Thymus (tissue), 11 donors: Measurements from ENCODE around the gene ZBTB37. TPM values are rescaled to one million over a fixed set of nuclear protein-coding genes. Genes with fewer than 3 reads are reported as not detected.

Experiments
- DNase-seq, 9 donors: peaks; one replicate each; pipeline ENCODE4 v3.0.0-alpha.2; 2013; ENCODE audit warnings: low spot score in 9 of 9, low read depth in 6 of 9, missing footprints in 1 of 9
- H3K27ac ChIP-seq, 2 donors: one replicate each; pipeline ENCODE4 v1.5.1; 2013; ENCODE audit warnings: control low read depth in 1 of 2, low read depth in 1 of 2, low read length in 1 of 2, mild to moderate bottlenecking in 1 of 2, moderate library complexity in 1 of 2
- H3K27me3 ChIP-seq, 2 donors: one replicate each; pipeline ENCODE4 v1.5.1; 2013; ENCODE audit warnings: low read length in 1 of 2; ENCODE audit not compliant: control insufficient read depth in 2 of 2, insufficient read depth in 1 of 2
- H3K36me3 ChIP-seq, 2 donors: one replicate each; pipeline ENCODE4 v1.5.1; 2013; ENCODE audit warnings: low read length in 1 of 2, mild to moderate bottlenecking in 1 of 2, moderate library complexity in 1 of 2; ENCODE audit not compliant: control insufficient read depth in 2 of 2, insufficient read depth in 2 of 2
- H3K4me1 ChIP-seq, 2 donors: one replicate each; pipeline ENCODE4 v1.5.1; 2013; ENCODE audit warnings: low read length in 2 of 2; ENCODE audit not compliant: control insufficient read depth in 2 of 2, insufficient read depth in 2 of 2
- H3K4me3 ChIP-seq, 2 donors: one replicate each; pipeline ENCODE4 v1.5.1; 2013; ENCODE audit warnings: low read length in 2 of 2, control low read depth in 1 of 2, mild to moderate bottlenecking in 1 of 2
- H3K9me3 ChIP-seq, 2 donors: one replicate each; pipeline ENCODE4 v1.5.1; 2013; ENCODE audit warnings: low read length in 1 of 2, mild to moderate bottlenecking in 1 of 2; ENCODE audit not compliant: control insufficient read depth in 2 of 2, insufficient read depth in 1 of 2
- WGBS: extraction: QIAGEN DNeasy Blood & Tissue Kit; methylation state at CpG from one replicate; pipeline ENCODE4 v1.1.7; 2013; 5-methylcytosine and 5-hydroxymethylcytosine counted together
- polyA plus RNA-seq: library from polyadenylated mRNA; stranded (reverse); fragments of 200-250 nt; gene quantifications from one replicate; pipeline ENCODE4 v1.2.3, GENCODE V29; 2013
- total RNA-seq: library from RNA; stranded (reverse); fragments of 120-200 nt; gene quantifications from one replicate; pipeline ENCODE4 v1.2.4, GENCODE V29; 2013
- donor health status: healthy.

ZBTB37 gene
- total and polyA plus RNA-seq, 2 donors: 4.1 to 4.7 TPM

DNA sequence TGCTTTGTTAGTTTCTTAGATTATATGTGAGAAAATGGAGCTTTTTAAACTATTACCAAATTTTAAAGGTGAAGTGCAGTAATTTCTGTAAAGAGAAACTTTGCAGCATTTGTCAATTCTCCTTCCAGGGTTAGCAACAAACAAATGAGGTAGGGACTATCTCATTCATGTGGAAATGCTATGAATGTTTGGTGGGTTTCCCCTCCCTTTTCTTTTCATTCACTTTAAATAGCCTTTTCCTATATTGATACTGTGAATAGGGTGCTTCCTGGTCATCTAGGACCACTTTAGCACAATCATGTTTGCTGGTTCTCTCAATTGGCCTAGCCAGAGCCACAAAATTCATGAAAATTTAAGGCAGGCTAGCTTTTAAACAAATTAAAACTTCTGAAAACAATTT, 20.6 kb downstream of the ZBTB37 start:
- H3K4me1 ChIP-seq: no peaks in the 10 kb centered on the region
- H3K36me3 ChIP-seq: peaks cover 11 to 12% of the 10 kb centered on the region in 2 donors
- no peaks in the 10 kb centered on the region for H3K9me3 ChIP-seq
- no peak overlapping the region for H3K27ac ChIP-seq
- DNase-seq: no peak
- H3K27me3 ChIP-seq: no peaks in the 10 kb centered on the region
- no peak overlapping the region for H3K4me3 ChIP-seq

DNA sequence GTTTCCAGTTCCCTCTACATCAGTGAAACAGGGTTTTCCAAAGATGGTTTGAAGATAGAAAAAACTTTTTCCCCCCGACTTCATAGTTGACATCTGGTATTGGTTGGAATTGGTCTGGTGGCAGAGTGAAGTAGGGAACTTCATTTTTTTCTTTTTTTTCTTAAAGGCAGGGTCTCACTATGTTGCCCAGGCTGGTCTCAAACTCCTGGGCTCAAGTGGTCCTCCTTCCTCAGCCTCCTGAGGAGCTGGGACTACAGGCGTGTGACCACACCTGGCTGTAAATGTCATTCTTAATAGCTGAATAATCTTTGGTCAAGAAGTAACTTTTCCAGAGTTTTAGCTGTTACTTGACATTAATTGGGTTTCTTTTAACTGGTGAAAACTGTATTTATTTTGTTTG, 21.7 kb downstream of the ZBTB37 start:
- H3K9me3 ChIP-seq: no peaks in the 10 kb centered on the region
- WGBS: 98% methylated on average over 2 of the region's 2 CpGs
- no peaks in the 10 kb centered on the region for H3K4me1 ChIP-seq
- peaks cover 11 to 12% of the 10 kb centered on the region in 2 donors for H3K36me3 ChIP-seq
- no peaks in the 10 kb centered on the region for H3K27me3 ChIP-seq
- no peak overlapping the region for H3K4me3 ChIP-seq
- no peak overlapping the region for H3K27ac ChIP-seq
- DNase-seq: no peak

DNA sequence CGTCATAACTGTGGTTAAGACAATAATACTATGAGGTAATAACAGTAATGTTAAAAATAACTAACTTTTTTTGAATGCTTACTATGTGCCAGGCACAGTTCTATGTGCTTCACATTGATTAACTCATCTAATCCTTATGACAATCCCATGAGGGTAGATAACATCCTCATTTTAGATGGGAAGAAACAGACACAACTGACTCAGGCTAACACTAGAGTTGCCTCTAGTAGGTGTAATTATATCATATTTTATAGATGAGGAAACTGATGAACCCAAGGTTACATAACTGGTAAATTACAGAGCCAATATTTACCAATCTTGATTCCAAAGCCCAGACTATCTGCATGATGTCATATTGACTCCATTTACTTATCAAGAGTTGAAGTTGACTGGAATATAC, 25.4 kb downstream of the ZBTB37 start:
- Histone ChIP-seq H3K36me3 (no peaks in the 10 kb centered on the region), H3K27ac (no peak overlapping the region), H3K27me3 (no peaks in the 10 kb centered on the region), H3K4me1 (no peaks in the 10 kb centered on the region), H3K9me3 (no peaks in the 10 kb centered on the region), H3K4me3 (no peak overlapping the region)
- DNase-seq: no peak
- WGBS: 99% methylated on average over 1 of the region's 1 CpG

DNA sequence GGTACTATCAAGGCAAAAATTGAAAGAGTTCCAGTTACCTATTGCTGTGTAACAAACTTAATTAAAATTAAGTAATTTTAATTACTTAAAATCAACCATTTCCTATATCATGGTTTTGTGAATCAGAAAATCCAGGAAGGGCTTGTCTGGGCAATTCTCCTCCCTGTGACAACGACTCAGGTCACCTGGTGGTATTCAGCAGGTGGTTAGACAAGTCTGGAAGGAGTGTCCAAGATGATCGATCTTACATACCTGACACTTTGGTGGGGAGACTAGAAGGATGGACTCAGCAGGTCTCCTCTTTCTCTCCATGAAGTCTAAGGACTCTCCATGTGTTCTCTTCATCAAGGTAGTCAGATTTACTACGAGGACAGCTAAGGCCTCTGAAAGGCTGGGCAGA, 26.0 kb downstream of the ZBTB37 start:
- WGBS: 81% methylated on average over 3 of the region's 3 CpGs
- no peak for DNase-seq
- H3K27me3 ChIP-seq: no peaks in the 10 kb centered on the region
- H3K9me3 ChIP-seq: no peaks in the 10 kb centered on the region
- H3K27ac ChIP-seq: no peak overlapping the region
- no peaks in the 10 kb centered on the region for H3K36me3 ChIP-seq
- H3K4me1 ChIP-seq: no peaks in the 10 kb centered on the region
- no peak overlapping the region for H3K4me3 ChIP-seq

DNA sequence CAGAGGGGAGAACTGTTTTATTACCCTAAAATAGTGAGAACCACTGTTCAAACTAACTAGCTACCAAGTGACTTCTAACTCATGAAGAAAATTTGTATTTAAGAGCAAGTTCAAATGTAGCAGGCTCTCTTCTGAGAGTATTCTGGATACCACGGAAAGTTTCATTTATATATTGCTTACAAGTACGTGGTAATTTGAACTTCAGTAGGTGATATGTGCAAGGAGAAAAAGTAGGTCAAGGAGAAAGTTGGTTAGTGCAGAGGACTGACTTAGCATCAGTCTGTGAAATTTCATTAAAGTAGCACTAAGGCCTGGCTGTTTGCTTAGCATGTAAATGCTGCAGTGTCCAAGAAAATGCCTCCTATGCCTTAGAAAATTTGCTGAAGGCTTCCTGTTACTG, 32.2 kb downstream of the ZBTB37 start:
- 92% methylated on average over 2 of the region's 2 CpGs for WGBS
- no peaks in the 10 kb centered on the region for H3K4me1 ChIP-seq
- H3K27me3 ChIP-seq: no peaks in the 10 kb centered on the region
- no peak overlapping the region for H3K4me3 ChIP-seq
- H3K27ac ChIP-seq: no peak overlapping the region
- no peaks in the 10 kb centered on the region for H3K9me3 ChIP-seq
- DNase-seq: no peak
- H3K36me3 ChIP-seq: peaks cover 0 to 3% of the 10 kb centered on the region in 2 donors

DNA sequence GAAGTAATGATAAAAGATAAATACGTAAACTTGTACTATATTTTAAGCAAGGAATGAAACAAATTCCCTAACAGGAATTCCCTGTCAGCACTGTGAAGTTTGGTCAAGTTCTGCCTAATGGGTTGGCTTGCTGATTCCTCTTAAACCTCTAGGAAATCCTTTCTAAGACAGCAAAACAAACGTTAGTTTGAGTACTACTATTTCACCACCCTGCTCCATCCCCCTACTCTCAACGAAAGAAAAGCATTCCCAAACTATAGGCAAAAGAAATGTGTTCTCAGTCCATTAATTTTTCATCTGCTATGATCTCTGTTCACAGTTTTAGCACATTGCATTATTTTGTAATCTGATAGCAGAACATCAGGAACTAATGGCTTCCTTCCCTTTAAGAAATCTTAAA, 32.8 kb downstream of the ZBTB37 start:
- 68% methylated on average over 3 of the region's 3 CpGs for WGBS
- H3K4me3 ChIP-seq: no peak overlapping the region

DNA sequence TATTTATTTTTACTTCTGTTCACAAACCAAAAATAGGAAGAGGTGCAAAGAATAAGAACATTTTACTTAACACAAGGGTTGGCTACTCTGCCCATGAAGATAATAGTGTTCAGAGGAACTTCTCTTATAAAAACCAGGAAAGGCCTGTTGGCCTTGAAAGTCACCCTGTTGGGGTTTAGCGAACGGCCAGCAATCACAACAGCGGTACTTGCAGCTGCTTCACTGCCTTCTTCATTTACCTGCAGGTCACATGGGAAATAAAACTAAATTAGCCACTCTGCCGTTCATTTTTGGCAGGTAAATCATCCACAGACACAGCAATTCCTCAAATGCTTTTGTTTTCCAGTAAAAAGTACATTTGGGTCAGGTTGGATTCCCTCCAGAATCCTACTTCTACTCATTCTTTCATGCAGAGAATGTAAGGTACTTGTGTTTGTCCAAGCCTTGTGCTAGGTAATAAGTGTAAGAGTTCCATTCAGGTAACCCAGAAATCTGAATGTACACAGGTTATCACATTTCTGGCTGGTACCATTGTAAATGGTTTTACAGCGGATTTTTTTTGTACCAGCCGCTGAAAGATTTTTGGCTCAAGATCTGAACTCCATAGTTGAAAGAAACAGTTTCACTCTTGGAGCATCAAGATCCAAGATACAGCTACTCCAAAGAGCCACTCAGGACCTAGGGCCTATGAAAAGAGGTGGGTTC, 35.8 kb downstream of the ZBTB37 start:
- DNase-seq: no peak
- WGBS: 94% methylated on average over 6 of the region's 6 CpGs
- H3K27ac ChIP-seq: no peak overlapping the region

More for the DNA sequence above, 32.8 kb downstream of the ZBTB37 start:
- Histone ChIP-seq H3K27me3 (no peaks in the 10 kb centered on the region), H3K4me1 (no peaks in the 10 kb centered on the region), H3K36me3 (peaks cover 0 to 3% of the 10 kb centered on the region in 2 donors), H3K9me3 (no peaks in the 10 kb centered on the region), H3K27ac (no peak overlapping the region)
- no peak for DNase-seq

DNA sequence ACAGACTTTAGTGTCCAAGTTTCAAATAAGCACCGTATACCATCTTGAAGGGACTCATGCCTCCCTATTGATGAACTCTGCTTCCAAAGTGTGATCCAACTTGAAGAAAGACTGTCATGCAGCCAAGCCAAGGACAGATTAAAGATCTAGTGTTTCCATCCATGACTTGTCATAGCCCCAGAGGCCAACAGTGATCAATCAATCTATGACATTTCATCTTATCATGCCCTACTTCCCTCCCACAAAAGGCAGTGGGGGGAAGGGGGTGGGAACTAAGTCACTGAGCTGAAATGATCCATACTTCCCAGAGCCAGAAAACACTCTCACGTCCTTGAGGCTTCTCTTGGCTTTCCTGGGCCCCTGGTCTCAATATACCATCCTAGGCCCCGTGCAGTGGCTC, 44.9 kb downstream of the ZBTB37 start:
- no peak for DNase-seq
- H3K36me3 ChIP-seq: no peaks in the 10 kb centered on the region
- 95% methylated on average over 3 of the region's 3 CpGs for WGBS

More for the DNA sequence above, 35.8 kb downstream of the ZBTB37 start:
- Histone ChIP-seq H3K36me3 (peaks cover 0 to 3% of the 10 kb centered on the region in 2 donors), H3K4me1 (no peaks in the 10 kb centered on the region), H3K27me3 (no peaks in the 10 kb centered on the region), H3K4me3 (no peak overlapping the region), H3K9me3 (no peaks in the 10 kb centered on the region)

DNA sequence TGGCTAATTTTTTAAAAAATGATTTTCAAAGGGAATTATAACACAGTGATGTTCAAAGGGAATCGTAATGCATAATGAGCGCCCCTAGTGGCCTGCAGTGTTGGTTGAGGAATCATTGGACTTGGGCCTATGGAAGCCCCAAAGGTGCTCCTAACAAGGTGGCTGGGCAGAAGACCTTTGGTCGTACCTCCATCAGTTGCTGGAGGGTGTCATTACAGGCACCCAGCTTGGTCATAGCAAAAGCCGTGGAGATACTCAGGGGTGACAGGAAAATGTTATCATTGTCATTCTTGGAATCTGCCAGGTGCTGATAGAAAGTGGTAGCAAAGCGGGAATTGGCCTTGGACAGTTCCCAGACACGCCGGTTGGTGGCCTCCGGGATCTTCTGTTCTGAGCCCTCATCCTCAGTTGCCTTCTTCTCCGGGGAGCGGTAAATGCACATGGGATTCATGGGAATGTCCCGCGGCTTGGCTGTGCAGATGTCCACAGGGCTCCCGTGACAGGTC, 46.2 kb downstream of the ZBTB37 start:
- Histone ChIP-seq H3K27me3 (no peaks in the 10 kb centered on the region), H3K36me3 (no peaks in the 10 kb centered on the region), H3K9me3 (peaks cover 0 to 3% of the 10 kb centered on the region in 2 donors), H3K4me3 (no peak overlapping the region), H3K27ac (no peak overlapping the region), H3K4me1 (no peaks in the 10 kb centered on the region)
- 95% methylated on average over 13 of the region's 13 CpGs for WGBS
- DNase-seq: peak in 3 of 9 donors; percentile 2 to 32 (median 10)

More for the DNA sequence above, 44.9 kb downstream of the ZBTB37 start:
- H3K27ac ChIP-seq: no peak overlapping the region
- H3K27me3 ChIP-seq: no peaks in the 10 kb centered on the region
- no peak overlapping the region for H3K4me3 ChIP-seq
- H3K4me1 ChIP-seq: no peaks in the 10 kb centered on the region
- peaks cover 0 to 3% of the 10 kb centered on the region in 2 donors for H3K9me3 ChIP-seq
